GF-D8 (cell line): ENCODE data around the gene SH3RF2.
"Not testable (repeated sequence)": the region's sequence is repeated elsewhere in the genome, so short reads cannot be mapped to it uniquely, and the experiment has no call there.

Source experiments
- DNase-seq: peaks from one replicate; lab custom pipeline; 2025; lab: John Stamatoyannopoulos, UW

The SH3RF2 gene

GRCh38 chr5:145980259-145980658 lies 43.9 kb downstream of the SH3RF2 start:
- no peak for DNase-seq

- no peak for DNase-seq
Observed at GRCh38 chr5:145980718-145981117, 44.3 kb downstream of the SH3RF2 start.

DNA sequence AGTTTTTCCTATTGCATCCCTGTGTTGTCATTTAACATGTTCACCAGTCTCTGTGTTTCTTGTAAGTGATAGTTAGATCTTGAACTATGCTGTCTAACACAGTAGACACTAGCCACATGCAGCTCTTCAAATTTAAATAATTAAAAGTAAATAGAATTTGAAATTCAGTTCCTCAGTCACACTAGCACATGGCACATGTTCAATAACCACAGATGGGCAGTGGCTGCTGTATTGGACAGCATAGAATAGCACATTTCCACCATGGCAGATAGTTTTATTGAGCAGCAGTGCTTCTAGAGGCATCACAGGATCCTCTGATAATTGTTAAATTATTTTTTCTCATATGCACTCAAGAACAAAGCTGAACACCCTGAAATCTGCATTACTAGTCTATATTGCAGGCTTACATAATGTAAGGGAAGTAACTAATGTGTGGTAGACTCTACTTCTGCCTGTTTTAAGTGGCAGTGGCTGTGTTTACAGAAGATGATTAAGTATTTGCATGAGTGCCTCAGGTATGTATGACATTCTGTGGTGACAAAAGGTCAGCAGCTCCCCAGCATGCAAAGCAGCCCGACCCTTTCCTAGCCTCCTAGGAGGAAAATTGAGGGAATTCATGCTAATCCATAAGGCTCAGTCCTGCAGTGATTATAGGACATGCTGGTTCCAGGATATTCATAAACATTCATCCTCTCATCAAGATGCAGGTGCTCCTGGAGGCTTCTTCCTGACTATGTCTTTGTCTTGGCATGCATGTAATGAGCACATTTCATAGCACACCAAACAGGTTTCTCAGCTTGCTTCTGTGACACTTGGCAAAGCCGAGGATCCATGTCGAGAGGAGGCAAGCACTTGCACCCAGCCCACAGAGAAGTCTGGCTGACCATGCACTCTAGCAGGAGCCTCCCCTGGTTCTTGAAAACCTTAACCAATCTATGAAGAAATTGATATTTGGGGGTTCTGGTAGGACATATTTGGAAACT lies 45.5 kb downstream of the SH3RF2 start:
- DNase-seq: no peak

DNA sequence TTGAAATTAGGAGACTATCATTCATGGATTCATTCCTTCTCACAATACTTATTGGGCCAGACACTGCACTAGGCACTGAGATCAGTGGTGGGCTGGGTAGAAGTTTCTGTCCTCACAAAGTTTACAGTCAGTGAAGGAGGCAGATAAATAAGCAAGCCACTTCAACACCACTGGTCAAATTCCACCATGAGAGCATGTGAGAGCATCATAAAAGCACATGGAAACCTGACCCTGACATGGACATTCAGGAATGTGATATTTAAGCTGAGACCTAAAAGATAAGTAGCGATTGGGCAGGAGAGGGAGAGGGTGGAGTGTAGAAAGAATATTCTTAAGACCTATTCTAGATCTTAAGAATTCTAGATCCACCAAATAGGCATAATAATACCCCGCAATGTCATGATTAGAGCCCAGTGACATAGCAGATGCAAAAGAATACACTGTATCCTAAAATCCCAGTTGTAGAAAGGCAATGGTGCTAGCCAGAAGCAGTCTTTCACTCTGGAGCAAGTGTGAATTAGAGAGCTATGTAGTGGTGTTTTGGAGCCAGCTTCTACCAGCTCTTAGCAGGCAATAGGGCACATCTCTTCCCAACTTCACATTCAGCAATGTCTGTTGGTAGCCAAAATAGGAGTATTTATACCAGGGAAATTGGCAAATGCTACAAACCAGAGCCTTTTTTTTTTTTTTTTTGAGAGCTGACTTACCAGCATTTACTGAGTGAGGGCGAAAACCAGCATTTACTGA lies 46.4 kb downstream of the SH3RF2 start:
- no peak for DNase-seq

- no peak for DNase-seq
Observed at GRCh38 chr5:145983446-145983845, 47.1 kb downstream of the SH3RF2 start.

GRCh38 chr5:145984072-145984471 lies 47.7 kb downstream of the SH3RF2 start:
- DNase-seq: peak; percentile 83

DNA sequence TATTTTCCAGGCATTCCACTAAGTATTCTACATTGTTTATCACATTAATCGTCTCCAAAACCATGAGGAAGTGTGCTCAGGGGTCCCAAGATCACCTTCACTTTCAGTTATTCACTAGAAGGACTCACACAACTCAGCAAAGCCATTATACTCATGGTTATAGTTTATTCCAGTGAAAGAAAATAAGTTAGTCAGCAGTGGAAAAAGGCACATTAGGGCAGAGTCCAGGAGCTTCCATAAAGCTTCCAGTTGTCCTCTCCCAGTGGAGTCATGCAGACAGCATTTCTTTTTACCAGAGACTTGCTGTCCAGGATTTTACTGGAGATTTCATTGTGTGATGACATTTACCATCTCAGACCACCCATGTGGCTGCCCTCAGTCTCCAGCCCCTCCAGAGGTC lies 51.5 kb downstream of the SH3RF2 start:
- DNase-seq: no peak

- no peak for DNase-seq
Observed at GRCh38 chr5:145988993-145989392, 52.6 kb downstream of the SH3RF2 start.

- no peak for DNase-seq
Observed at GRCh38 chr5:145989428-145989827, 53.0 kb downstream of the SH3RF2 start.

DNA sequence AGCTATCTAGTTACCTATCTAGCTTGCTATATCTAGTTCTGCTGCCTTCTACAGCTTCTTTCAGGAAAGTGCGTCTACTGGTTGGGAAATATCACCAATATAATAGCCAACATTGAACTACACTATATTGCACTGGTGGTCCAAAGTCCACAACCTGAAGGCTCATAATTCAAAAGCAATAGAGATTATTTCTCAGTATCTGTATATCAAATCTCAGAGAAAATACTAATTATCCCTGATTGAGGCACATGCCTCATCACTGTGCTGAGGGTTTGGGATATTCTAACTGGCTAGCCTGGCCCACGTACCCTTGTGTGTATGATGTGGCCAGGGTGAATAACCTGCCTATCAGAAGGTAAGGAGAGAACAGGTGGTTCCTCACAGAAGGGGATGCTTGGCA lies 53.8 kb downstream of the SH3RF2 start:
- no peak for DNase-seq

GRCh38 chr5:145991044-145991575 lies 54.7 kb downstream of the SH3RF2 start:
- DNase-seq: no peak

GRCh38 chr5:145993538-145993937 lies 57.2 kb downstream of the SH3RF2 start:
- not testable (repeated sequence) for DNase-seq

DNA sequence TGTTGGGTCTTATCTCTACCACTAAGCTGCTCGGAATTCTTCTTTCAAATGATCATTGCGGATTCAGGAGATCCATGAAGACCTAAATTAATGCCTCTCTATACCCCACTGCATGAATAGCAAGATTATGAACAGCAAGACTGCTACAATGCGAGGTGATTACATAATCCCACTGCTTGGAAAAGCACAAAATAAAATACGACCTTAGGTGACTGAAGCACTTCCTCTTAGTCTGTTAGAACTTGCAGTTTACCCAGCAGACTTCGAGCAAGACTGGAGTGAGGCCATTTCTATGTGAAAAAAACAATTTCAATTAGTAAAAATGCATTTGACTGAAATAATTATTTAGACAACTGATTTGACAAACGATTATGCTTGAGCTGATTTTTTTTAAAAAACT lies 59.8 kb downstream of the SH3RF2 start:
- DNase-seq: peak; percentile 21

GRCh38 chr5:145999208-145999607 lies 62.8 kb downstream of the SH3RF2 start:
- DNase-seq: no peak

- DNase-seq: no peak
Observed at GRCh38 chr5:146000072-146000471, 63.7 kb downstream of the SH3RF2 start.

- no peak for DNase-seq
Observed at GRCh38 chr5:146001544-146002190, 65.3 kb downstream of the SH3RF2 start.

DNA sequence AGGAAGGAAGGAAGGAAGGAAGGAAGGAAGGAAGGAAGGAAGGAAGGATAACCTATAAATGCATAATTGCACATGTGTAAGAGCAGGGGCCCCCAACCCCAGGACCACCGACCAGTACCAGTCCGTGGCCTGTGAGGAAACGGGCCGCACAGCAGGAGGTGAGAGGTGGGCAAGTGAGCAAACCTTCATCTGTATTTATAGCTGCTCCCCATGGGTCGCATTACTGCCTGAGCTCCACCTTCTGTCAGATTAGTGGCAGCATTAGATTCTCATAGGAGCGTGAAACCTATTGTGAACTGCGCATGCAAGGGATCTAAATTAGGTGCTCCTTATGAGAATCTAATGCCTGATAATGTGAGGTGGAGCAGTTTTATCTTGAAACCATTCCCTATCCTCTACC lies 66.1 kb downstream of the SH3RF2 start:
- no peak for DNase-seq

DNA sequence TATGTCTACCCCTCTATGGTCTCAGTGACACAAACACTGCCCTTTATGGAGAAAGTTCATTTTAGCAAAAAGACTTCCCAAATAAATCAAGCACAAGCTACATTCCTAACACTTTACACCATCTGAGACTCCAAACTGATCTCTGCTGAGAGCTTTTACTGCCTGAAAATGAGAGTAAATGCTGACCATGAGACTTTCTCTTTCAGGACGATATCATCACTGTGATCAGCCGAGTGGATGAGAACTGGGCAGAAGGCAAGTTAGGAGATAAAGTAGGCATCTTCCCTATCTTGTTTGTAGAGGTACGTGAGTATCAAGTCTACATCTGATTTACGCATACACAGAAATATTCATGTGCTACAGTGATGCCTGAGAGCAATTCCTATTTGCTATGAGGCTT lies 67.5 kb downstream of the SH3RF2 start:
- no peak for DNase-seq

DNA sequence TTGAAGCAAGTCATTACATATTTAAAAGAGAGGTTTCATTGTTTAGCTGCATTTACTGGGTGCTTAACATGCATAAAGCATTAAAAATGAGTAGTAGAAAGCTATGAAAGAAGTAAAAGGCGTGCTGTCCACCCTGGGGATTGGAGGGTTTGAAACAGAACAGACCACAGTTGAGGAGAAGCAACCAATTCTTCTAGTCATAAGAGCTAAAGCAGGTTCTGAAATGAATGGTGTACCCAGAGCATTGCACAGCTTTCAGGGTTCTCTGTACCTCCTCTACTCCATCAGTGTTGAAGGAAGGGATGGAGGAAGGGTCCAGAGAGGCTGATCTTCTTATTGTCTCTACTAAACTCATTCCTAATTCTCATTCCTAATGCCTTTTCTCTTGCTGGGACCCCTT lies 68.9 kb downstream of the SH3RF2 start:
- no peak for DNase-seq

- no peak for DNase-seq
Observed at GRCh38 chr5:146005723-146006122, 69.3 kb downstream of the SH3RF2 start.

DNA sequence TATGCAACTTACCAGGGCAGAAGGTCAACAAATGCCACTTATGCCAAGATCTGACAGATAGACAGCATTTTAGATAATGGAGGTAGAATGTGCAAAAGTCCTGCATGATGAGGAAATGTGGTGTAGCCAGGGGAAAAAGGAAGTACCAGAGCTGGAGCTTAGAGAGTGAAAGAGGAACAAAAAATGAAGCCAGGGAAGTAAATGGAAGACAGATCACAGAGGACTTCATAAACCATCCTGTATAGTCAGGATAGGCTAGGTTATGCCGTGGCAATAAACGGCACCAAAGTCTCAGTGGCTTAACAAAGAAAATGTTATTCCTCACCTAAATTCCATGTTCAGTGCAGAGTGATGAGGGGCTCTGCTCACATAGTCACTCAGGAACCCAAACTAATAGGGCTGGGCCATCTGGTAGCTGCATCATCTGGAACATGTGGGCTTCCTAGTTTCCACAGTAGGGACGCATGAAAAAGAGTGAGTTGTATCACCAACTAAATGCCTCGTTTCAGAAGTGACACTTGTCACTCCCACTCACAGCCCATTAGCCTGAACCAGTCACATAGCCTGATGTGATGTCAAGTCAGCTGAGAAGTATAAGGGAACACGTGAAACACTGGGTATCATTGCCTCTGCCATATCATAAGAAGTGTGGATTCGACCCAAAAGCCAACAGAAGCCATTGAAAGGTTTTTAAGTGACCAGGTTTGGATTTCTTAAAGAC lies 70.3 kb downstream of the SH3RF2 start:
- DNase-seq: peak; percentile 42

GRCh38 chr5:146007270-146007669 lies 70.9 kb downstream of the SH3RF2 start:
- no peak for DNase-seq
